Measurements from ENCODE around the gene TOP2A.

GRCh38 chr17:40450175-40450574 lies 32.5 kb upstream of the TOP2A start:
- TF ChIP-seq, protein P1, sequence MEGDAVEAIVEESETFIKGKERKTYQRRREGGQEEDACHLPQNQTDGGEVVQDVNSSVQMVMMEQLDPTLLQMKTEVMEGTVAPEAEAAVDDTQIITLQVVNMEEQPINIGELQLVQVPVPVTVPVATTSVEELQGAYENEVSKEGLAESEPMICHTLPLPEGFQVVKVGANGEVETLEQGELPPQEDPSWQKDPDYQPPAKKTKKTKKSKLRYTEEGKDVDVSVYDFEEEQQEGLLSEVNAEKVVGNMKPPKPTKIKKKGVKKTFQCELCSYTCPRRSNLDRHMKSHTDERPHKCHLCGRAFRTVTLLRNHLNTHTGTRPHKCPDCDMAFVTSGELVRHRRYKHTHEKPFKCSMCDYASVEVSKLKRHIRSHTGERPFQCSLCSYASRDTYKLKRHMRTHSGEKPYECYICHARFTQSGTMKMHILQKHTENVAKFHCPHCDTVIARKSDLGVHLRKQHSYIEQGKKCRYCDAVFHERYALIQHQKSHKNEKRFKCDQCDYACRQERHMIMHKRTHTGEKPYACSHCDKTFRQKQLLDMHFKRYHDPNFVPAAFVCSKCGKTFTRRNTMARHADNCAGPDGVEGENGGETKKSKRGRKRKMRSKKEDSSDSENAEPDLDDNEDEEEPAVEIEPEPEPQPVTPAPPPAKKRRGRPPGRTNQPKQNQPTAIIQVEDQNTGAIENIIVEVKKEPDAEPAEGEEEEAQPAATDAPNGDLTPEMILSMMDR (IDR thresholded peaks at IDR 0.05) = peak in 2 of 4 experiments; percentile 33 to 50
- TF ChIP-seq POLR2A (IDR thresholded peaks at IDR 0.05) = no peak

Measured in gastroesophageal sphincter (tissue), 3 donors.